GM12892 (cell line): ENCODE measurements around the gene UNG.

Experiments used
- POLR2A ChIP-seq: IDR thresholded peaks from 2 replicates; pipeline ENCODE4 v1.6.1; 2011; ENCODE audit warnings: low read depth, low read length, control low read depth
- TAF1 ChIP-seq: IDR thresholded peaks from 2 replicates; pipeline ENCODE4 v1.6.1; 2011; ENCODE audit warnings: low read depth, mild to moderate bottlenecking, control low read depth, low read length, borderline replicate concordance

GRCh38 chr12:109052414-109053323 is 44.7 kb upstream of the UNG start, which contains the start of gene USP30:
- TF ChIP-seq POLR2A: peak; percentile 36; the same call in 1 of the 2 replicates
- 0 out of 2 replicates have a peak, but pooled peaks have one; percentile 49 for TF ChIP-seq TAF1
